Hematopoietic multipotent progenitor cell treated with erythropoietin and hydrocortisone succinate and interleukin-3 and kit ligand, for 17 days (in vitro differentiated cells): Measurements from ENCODE around the gene ACSF2.

ENCODE experiments used
- DNase-seq: peaks from one replicate; pipeline ENCODE4 v3.0.0-alpha.2; 2015; ENCODE audit warnings: low spot score

The ACSF2 gene

DNA sequence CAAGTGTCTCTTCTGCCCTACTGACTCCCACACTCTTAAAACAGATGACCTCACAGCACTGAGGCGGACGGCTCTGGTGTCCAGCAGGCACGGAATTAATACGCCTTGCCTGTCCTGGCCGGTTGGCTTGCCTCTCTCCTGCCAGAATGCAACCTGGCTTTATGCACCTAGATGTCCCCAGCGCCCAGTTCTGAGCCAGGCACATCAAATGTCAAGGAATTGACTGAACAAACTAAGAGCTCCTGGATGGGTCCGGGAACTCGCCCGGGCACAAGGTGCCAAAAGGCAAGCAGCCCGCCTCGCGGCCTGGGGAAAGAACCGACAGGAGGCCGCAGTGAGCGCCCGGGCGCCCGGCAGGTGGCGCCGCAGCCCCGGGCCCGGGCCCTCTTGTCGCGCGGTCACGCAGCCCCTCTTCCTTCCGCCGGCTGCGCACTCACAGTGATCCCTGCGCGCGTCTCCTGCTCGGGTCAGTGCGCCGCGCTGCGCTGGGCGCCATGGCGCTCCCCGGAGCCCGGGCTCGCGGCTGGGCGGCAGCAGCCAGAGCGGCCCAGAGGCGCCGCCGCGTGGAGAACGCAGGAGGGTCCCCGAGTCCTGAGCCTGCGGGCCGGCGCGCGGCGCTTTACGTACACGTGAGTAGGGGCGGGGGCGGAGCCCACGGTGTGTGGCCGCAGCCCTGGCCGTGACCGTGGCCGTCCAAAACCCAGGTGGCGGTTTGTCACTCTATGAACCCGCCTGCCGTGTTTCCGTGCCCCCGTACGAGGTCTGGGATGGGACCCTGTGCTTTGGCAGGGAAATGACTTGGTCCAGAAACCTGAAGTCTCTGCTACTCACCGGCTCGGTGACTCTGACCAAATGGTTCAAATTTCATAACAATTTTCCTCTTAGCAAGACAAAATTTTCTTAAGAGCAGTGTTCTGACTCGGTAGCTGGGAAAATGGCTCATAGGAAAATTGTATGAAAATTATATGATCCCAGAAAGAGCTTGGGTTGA is 52.7 kb downstream of the ACSF2 start, which contains the start of gene RSAD1:
Gene RSAD1 (plus strand): TSS at position 470 of the 991 bp plus-strand sequence. CDS start 25 bp downstream, at position 495.
- DNase-seq: peak; percentile 72

DNA sequence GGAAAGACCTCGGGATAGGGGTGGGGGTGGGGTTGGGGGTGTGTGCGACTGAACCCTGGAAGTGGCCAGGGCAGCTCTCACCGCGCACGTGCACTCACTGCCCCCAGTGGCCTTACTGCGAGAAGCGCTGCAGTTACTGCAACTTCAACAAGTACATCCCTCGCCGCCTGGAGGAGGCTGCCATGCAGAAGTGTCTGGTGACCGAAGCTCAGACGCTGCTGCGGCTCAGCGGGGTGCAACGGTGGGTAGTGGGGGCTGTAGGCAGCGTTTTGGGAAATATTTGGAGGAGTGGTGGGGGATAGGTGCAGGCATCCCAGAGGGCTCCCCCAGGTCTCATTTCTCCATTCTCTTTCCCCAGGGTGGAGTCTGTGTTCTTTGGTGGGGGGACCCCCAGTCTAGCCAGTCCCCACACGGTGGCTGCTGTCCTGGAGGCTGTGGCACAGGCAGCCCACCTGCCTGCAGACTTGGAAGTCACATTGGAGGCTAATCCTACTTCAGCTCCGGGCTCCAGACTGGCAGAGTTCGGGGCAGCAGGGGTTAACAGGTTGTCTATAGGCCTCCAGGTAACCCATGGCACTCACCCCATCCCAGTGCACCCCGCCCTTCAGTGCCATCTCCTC is 53.6 kb downstream of the ACSF2 start:
- peak; percentile 37 for DNase-seq

DNA sequence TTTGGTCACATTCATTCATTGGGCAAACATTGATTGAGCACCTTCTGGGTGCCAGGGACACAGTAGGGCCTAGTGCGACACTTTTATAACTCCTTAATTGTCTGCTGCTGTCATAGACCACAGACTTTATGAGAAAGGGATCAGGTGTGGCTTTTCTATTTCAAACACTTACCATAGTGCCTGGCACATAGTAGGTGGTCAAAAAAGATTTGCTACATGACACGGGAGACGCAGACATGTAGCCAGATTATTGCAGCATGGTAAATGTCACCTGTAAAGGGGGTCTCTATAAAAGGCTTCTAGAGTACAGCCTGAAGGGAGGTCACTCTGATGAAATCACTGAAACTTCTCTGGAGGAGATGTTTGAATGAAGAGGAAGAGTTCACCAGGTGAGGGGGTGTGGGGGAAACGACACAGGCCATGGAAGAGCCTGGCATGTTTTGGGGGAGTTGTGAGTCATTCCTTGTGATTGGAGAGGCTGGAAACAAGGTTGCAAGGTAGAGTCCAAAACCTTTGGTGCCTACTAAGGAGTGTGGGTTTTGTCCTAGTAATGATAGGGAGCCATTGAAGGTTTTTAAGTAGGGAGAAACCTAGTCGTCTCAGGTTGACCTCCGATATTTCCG is 54.2 kb downstream of the ACSF2 start:
- no peak for DNase-seq

DNA sequence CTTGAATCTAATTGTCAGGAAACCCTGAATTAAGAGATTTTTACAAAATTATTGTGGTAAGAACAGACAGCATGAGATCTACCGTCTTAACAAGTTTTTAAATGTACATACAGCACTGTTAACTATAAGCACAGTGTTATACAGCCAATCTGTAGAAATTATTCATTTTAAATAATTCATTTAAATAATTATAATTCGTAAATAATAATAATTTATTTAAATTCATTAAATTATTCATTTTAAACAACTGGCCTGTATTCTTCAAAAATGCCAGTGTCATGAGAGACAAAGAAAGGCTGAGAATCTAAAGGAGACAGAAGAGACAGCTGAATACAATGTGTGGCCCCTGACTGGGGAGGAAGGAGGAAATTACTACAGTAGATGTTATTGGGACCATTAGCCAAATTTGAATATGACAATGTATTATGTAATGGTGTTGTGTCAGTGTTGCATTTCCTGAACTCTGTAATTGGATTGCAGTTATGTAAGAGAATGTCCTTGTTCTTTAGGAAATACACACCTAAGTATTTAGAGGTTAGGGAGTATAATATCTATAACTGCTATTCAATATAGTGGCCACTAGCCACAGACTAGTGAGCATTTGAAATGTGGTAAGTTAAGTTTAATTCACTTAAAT is 55.0 kb downstream of the ACSF2 start:
- DNase-seq: no peak

DNA sequence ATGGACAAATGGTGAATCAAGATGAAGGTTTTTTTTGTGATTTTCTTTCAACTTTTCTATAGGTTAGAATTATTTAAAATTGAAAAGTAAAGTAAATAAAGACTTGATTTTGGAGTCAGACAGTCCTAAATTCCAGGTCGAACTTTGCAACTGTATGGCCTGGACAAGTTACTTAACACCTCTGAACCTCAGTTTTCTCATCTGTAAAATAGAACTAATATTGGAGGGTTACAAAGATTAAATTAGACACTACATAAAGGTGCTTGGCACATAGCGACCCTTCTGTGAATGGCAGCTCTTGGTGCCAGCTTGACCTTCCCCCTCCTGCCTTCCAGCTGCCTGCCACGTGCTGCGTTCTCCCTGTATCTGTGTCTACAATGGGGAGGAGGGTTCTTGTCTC is 55.6 kb downstream of the ACSF2 start:
- DNase-seq: no peak

DNA sequence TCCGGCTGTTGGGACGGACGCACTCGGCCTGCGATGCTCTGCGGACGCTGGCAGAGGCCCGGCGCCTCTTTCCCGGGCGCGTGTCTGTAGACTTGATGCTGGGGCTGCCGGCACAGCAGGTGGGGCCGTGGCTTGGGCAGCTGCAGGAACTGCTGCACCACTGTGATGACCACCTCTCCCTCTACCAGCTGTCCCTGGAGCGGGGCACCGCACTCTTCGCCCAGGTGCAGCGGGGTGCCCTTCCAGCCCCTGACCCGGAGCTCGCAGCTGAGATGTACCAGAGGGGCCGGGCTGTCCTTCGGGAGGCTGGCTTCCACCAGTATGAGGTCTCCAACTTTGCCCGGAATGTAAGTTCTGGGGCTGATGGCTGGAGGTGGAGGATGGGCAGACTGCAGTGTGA is 56.1 kb downstream of the ACSF2 start:
- DNase-seq: no peak

DNA sequence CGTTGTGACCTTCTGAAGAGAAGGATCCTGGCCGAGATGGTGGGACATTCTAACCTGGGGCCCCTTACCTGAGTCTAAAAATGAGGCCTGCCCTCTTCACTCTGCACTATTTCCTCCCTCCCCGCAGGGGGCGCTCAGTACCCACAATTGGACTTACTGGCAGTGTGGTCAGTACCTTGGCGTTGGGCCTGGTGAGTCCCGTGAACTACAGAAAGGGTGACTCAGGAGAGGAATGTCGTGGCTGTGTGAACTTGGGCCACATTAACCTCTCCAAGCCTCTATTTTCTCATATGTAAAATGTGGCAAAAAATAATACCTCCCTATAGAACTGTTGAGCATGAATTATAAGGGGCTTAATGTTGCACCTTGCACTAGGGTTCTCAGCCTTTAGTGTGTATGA is 56.5 kb downstream of the ACSF2 start:
- peak; percentile 90 for DNase-seq

DNA sequence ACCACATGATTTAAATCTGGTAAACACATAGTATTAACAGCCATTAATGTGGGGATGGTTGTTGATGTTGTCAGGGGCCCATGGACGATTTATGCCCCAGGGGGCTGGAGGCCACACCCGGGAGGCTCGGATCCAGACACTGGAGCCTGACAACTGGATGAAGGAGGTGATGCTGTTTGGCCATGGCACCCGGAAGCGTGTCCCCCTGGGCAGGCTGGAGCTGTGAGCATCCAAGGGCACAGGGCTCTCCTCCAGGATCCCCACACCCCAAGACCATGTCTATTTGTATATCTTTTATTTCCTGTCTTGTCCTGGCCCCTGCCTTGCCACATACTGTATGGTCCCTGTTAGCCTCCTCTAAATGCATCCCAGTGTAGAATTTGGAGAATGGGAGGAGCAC is 57.2 kb downstream of the ACSF2 start:
- DNase-seq: no peak

DNA sequence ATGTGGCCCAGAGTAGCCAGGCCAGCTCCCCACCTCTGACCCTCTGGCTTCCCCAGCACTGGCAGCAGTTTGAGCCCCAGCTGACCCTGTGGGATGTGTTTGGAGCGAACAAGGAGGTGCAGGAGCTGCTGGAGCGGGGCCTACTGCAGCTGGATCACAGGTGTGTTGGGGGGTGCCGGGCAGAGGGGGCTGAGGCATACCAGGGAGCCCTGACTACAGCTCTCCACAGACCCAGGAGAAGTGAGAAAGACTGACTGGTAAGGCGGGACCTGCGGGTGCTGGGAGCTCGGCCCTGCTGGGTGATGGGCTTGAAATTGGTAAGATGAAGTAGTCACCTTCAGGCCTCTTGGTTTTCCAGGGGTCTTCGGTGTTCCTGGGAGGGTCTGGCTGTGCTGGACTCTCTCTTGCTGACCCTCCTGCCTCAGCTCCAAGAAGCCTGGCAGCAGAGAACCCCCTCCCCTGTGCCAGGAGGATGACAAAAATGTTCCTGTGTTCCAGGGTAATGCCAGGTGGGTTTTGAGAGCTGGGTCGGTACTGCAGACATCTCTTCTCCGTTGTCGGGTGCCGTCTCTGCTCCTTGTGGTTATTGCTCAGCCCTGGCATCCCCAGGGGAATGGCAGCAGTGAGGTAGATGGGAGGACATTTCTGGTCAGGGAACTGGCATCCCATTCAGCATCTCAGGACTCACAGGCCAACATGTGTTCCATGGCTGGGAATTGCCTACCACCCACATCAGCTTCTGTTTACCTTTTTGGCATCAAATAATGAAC is 58.6 kb downstream of the ACSF2 start:
- DNase-seq: no peak

DNA sequence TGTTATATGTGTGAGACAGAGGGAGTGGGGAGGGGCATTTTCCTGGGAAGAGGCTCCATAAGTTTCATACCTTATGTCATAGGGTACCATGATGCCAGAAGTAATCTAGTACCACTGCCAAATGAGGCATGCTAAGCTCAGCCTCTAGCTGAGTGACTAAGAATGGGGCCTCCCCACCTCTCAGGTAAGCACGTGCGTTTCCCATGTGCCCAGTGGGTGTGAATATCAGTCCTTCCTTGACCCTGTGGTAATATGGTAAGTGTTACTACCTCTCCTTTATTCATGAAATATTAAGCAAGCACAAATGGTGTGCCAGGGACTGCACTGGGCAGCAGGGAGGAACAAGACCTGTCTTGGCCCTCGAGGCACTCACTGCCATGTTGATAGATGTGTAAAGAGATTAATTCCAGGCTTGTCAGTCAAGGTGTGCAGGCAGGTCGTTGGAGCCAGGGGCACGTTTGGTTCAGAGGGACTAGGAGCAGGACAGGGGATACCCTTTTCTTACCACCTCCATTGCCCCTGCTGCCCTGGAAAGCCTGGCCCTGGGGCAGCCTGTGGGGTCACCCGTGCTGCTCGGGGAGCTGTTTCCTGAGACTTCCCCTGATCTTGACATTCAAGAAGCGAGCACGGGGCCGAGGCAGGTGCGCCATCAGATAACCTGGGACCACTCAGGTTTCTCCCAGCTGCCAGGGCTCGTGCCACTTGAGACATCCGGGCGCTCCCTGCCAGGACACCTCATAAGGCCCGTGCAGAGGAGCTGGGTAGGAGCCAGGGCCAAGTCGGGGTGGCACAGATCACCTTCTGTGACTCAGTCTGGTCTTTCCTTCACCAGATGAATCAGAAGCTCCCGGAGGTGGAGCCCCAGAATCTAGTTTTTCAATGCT is 61.4 kb downstream of the ACSF2 start:
- no peak for DNase-seq

DNA sequence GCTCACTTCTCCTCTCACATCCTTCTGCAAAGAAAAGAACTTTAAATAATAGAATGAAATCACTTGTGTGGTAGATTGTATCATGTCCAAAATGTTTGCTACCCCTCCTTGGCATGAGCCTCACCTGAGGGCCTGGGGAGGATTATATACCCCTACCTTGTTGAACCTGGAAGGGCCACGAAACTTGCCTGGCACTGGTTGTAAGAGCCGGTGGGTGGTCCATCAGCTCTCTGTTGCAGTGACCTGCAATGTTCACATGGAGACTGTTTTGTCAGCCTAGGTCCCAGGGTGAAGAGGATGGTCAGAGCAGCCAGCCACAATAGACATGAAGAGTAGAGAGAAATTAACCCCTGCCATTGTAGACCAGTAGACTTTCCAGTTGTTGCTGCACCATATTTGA is 62.9 kb downstream of the ACSF2 start:
- no peak for DNase-seq

DNA sequence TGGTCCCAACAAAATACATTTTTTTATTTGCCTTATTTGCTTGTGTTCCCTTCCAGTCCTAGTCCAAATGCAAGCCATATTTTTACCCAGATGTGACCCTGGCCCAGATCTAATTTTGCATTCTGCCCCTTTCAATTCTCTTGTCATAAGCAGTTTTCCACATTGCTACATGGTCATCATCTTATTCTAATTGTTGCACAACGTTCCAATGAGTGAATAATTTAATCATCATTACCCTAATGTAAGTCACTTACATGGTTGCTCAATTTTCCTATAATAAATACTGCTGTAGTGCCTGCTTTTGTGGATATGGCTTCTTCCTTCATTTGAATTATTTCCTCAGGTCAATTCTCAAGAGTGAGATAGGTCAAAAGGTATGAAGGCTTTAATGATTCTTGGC is 65.5 kb downstream of the ACSF2 start:
- no peak for DNase-seq

DNA sequence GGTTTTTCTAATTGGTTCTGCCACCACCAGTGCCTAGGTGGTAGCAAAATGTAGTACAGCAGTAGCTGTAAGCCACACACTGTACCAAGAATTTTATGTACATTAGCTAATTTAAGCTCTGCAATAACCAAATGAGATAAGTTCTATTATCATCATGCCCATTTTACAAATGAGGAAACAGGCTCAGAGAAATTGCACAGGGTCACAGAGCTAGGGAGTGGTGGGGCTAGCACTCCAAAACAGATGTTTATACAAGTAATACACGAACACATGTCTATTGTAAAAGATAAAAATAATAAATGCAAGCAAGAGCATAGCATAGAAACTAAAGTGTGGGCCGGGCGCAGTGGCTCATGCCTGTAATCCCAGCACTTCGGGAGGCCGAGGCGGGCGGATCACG is 66.2 kb downstream of the ACSF2 start:
- DNase-seq: no peak

DNA sequence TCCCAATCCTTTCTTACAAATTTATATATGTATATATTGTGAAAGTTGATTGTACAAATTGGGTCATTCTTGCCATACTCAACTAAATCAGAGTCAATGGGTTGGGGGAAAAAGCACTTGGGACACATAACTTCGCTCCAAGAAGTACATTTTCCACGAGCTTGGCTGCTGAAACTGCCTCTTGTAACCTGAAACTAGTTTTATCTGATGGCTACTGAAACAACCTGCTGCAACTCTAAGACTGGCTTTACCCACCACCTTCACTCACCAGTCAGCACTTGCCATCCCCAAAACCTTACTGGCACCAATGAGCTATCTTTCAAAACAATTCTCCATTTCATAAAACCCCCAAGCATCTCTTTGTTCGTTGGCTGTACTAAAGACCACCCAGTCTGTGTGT is 67.7 kb downstream of the ACSF2 start:
- DNase-seq: no peak

DNA sequence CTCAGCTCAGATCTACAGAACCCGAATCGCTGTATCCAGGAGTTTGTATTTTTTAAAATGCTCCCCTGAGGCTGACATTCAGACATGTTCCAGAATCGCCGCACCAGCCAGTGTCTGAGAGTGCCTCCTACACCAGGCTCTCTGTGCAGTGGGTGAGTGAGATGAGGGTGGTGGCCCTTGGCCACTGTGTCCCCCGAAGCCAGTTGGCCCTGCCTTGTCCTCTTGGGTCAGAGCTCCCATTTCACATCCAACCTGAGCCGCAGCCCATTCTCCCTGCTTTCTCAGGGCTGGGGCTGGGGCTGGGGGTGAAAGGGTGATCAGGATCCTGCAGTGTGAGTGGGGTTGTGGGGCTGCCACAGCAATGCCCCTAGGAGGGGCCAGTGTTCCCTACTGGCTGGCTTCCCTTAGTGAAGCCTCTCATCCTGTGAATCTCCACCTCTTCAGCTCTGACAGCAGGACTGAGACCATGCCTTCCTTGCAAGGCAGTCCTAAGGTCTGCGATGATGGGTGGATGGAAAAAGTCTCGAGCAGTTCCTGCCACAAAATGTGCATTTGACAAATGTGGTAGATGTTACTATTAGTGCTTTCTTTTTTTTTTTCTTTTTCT is 69.3 kb downstream of the ACSF2 start:
- DNase-seq: no peak

DNA sequence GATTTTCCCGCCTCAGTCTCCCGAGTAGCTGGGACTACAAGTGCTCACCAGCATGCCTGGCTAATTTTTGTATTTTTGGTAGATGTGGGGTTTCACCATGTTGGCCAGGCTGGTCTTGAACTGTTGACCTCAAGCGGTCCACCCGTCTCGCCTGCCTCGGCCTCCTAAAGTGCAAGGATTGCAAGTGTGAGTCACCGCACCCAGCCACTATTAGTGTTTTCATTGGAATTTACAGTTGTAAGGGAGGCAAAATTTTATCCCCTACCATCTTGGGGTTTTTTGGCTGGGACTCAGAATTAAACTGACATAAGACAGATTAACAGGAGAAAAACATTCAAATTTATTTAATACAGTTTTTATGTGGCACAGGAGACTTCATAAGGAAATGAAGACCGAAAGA is 69.9 kb downstream of the ACSF2 start:
- DNase-seq: no peak

DNA sequence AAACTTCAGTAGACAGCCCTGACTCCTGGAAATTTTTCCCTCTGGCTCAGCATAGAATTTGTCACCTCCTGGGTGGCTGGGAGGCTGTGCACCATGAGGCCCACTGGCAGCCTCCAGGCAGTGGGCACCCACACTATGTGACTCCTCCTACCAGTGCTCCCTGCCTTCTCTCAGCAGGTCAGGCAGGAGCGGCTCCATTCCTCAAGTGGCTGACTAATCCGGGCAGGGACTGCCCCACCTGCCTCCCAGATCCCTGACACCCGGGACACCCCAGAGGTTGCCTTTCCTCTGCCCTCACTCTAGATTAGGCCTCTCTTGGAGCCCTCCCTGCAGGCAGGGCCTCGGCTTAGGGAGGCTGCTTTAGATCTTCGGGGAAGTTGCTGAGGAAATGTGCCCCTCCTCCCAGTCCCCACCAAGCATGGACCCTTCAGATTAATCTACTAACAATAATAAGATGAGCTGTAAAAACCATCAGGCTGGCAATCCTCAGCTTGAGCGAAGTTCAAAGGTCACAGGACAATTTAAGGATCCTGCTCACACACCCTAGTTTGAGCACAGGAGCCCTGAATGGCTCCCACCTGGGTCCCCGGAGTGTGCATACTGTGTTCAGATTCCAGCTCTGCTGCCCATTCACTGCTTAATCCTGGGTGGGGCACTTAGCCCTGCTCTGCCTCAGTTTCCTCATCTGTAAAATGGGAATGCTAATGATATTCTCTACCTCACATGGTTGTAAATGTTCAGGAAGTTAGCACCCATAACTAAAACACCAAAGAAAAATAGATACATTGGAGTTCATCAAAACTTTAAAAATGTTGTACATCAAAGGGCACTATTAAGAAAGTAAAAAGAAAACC is 72.2 kb downstream of the ACSF2 start:
- no peak for DNase-seq

DNA sequence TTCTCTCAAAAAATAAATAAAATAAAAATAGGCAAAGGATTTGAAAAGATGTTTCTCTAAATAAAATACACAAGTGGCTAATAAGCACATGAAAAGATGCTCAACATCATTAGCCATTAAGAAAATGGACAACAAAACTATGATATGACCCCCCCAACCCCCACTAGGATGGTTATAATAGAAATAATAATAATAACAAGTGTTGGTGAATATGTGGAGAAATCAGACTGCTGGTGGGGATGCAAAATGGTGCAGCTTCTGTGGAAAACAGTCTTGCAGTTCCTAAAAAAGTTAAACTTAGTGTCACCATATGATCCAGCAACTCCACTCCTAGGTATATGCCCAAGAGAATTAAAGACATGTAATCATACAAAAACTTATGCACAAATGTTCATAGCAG is 73.3 kb downstream of the ACSF2 start:
- DNase-seq: no peak

DNA sequence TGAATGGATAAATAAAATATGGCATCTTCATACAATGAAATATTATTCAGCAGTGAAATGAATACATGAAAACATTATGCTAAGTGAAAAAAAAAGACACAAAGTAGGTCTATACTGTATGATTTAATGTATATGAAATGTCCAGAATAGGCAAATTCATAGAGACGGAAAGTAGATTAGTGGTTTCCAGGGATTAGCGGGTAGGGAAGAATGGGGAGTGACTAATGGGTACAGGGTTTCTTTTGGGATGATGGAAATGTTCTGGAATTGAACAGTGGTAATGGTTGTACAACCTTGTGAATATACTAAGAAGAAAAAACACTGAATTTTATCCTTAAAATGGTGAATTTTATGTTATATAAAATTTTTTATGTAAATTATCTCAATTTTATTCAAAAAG is 73.7 kb downstream of the ACSF2 start:
- DNase-seq: no peak
